ENCODE data around the gene GPC6. TPM values are rescaled to one million over a fixed set of nuclear protein-coding genes. Genes with fewer than 3 reads are reported as not detected.

Gene GPC6
- total RNA-seq, 1 donor from 2014 or later: 13.8 TPM

DNA sequence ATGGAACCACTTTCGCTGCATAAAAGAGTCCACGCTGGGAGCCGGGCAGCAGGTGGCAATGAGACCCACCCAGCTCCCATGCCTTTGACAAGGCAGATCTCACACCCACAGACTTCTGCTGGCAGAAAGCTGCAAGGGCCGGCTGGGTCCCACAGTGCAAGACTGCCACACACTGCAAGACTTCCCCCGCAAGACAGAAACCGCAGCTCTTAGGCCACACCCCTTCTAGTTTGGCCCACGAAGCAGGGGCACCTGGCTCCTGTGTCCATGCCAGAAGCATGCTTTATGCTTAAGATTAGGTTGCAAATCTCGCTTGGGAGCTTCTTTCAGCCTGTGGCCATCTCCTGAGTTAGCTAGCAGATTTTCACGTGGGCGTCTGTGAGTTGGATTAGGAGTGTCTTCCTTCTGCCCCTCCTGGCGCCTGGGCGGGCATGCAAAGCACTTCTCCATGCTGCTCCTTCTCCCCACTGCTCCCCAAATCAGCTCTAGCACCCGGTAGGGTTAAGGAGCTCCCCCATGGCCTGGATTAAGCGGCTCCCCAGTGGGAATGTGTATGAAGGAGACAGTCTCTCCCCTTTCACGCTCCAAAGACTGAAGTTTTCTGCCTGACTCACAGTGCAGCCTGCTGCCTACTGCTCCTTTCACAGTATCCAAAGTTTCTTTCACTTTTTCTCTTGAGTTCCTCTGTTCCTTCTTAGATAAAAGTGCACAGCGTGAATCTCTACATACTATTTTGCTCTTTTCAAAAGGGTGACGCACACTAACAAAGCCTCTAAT lies 17.7 kb downstream of the GPC6 start:
- intact Hi-C loops (cut with DNase I): no loop called here
- no peaks in the 10 kb centered on the region for H3K9me3 ChIP-seq
- no peaks in the 10 kb centered on the region for H3K27me3 ChIP-seq
- peak overlapping the region; percentile 16 for H3K27ac ChIP-seq
- H3K4me3 ChIP-seq: peak overlapping the region; percentile 36 to 42
- no peak for DNase-seq (ENCODE audit: extremely low spot score in 2 of 2)
- no peaks in the 10 kb centered on the region for H3K36me3 ChIP-seq
- TF ChIP-seq POLR2AphosphoS5 (IDR thresholded peaks at IDR 0.05; ENCODE audit: insufficient read depth in 1 of 2, low read depth in 1 of 2): no peak
- no peak for TF ChIP-seq POLR2A (IDR thresholded peaks at IDR 0.05)
- TF ChIP-seq, protein P1, sequence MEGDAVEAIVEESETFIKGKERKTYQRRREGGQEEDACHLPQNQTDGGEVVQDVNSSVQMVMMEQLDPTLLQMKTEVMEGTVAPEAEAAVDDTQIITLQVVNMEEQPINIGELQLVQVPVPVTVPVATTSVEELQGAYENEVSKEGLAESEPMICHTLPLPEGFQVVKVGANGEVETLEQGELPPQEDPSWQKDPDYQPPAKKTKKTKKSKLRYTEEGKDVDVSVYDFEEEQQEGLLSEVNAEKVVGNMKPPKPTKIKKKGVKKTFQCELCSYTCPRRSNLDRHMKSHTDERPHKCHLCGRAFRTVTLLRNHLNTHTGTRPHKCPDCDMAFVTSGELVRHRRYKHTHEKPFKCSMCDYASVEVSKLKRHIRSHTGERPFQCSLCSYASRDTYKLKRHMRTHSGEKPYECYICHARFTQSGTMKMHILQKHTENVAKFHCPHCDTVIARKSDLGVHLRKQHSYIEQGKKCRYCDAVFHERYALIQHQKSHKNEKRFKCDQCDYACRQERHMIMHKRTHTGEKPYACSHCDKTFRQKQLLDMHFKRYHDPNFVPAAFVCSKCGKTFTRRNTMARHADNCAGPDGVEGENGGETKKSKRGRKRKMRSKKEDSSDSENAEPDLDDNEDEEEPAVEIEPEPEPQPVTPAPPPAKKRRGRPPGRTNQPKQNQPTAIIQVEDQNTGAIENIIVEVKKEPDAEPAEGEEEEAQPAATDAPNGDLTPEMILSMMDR (IDR thresholded peaks at IDR 0.05): no peak
- peaks cover 11% of the 10 kb centered on the region for H3K4me1 ChIP-seq

- no peaks in the 10 kb centered on the region for H3K36me3 ChIP-seq
- no peaks in the 10 kb centered on the region for H3K27me3 ChIP-seq
- intact Hi-C loops (cut with DNase I): no loop called here
- peak overlapping the region; percentile 36 to 42 for H3K4me3 ChIP-seq
- H3K27ac ChIP-seq: no peak overlapping the region
- H3K9me3 ChIP-seq: no peaks in the 10 kb centered on the region
- TF ChIP-seq POLR2A (IDR thresholded peaks at IDR 0.05): no peak
- TF ChIP-seq, protein P1 (IDR thresholded peaks at IDR 0.05): no peak
- TF ChIP-seq POLR2AphosphoS5 (IDR thresholded peaks at IDR 0.05; ENCODE audit: insufficient read depth in 1 of 2, low read depth in 1 of 2): no peak
- no peak for DNase-seq (ENCODE audit: extremely low spot score in 2 of 2)
- peaks cover 11% of the 10 kb centered on the region for H3K4me1 ChIP-seq
Observed at GRCh38 chr13:93244918-93245280, 18.3 kb downstream of the GPC6 start.

GRCh38 chr13:93246069-93246468 lies 19.5 kb downstream of the GPC6 start:
- no peak for TF ChIP-seq POLR2A (IDR thresholded peaks at IDR 0.05)
- DNase-seq (ENCODE audit: extremely low spot score in 2 of 2): no peak

GRCh38 chr13:93248627-93249047 lies 22.0 kb downstream of the GPC6 start:
- Histone ChIP-seq H3K36me3 (no peaks in the 10 kb centered on the region), H3K27ac (no peak overlapping the region), H3K4me3 (no peak overlapping the region), H3K27me3 (no peaks in the 10 kb centered on the region), H3K9me3 (no peaks in the 10 kb centered on the region), H3K4me1 (peaks cover 11% of the 10 kb centered on the region)
- TF ChIP-seq POLR2AphosphoS5 (IDR thresholded peaks at IDR 0.05; ENCODE audit: insufficient read depth in 1 of 2, low read depth in 1 of 2): no peak
- no peak for TF ChIP-seq POLR2A (IDR thresholded peaks at IDR 0.05)
- TF ChIP-seq, protein P1 (IDR thresholded peaks at IDR 0.05): no peak
- no peak for DNase-seq (ENCODE audit: extremely low spot score in 2 of 2)
- intact Hi-C loops (cut with DNase I): no loop called here

More at GRCh38 chr13:93246069-93246468, 19.5 kb downstream of the GPC6 start:
- H3K36me3 ChIP-seq: no peaks in the 10 kb centered on the region
- intact Hi-C loops (cut with DNase I): no loop called here
- H3K27ac ChIP-seq: no peak overlapping the region
- H3K4me1 ChIP-seq: peaks cover 11% of the 10 kb centered on the region
- H3K27me3 ChIP-seq: no peaks in the 10 kb centered on the region
- no peaks in the 10 kb centered on the region for H3K9me3 ChIP-seq
- no peak overlapping the region for H3K4me3 ChIP-seq

DNA sequence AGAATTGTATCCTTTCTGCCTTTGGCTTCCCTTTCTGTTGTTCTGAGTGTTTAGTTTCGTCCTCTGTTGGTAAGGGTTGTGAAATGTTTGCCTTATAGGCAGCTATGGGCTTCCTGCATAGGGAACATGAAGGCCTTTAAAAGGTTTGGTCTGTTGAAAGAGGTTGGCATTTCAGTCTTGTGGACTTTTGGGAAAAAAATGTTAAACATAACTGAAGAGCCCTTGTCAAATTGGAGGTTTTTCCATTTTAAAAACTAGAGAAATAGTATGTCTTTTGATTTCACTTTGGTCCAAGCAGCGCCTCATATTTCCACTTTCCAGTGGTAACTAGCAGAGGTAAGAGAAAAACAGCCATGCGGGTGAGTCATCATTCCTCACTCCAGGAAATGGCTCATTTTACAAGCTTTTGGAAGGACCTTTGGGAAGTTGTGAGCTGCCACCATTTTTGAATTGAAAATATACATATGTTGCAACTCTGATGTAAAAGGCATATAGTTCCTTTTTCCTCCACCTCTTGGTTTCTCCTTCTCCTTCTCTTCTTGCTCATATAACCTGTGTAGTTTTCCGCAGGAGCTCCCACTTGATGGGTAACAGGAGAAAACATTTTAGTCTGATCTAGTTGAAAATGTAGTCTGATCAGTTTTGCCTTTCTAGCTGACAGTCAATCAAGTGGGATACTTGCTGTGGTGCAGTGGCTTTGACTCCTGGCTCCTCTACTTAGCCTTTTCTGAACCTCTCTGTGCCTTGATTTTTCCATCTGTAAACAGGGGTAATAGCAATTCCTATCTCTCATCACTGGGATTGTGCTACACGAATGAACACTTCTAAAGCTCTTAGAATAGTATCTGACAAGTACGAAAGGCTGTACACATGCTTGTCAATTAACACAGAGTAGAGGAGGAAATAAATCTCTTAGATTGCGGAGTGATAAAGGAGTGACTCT lies 23.0 kb downstream of the GPC6 start:
- TF ChIP-seq POLR2AphosphoS5 (IDR thresholded peaks at IDR 0.05; ENCODE audit: insufficient read depth in 1 of 2, low read depth in 1 of 2) (no peak), POLR2A (IDR thresholded peaks at IDR 0.05) (no peak)
- TF ChIP-seq, protein P1 (IDR thresholded peaks at IDR 0.05): no peak
- Histone ChIP-seq H3K27me3 (no peaks in the 10 kb centered on the region), H3K36me3 (no peaks in the 10 kb centered on the region), H3K9me3 (no peaks in the 10 kb centered on the region), H3K4me1 (peaks cover 1% of the 10 kb centered on the region), H3K27ac (no peak overlapping the region), H3K4me3 (no peak overlapping the region)
- no peak for DNase-seq (ENCODE audit: extremely low spot score in 2 of 2)
- intact Hi-C loops (cut with DNase I): no loop called here

All from vagina (tissue), 2 donors.